B cell (primary cell): ENCODE measurements around the gene LRRC10B. TPM values are rescaled to one million over a fixed set of nuclear protein-coding genes. Genes with fewer than 3 reads are reported as not detected.

ENCODE experiments used
- ATAC-seq: fragments of 200-7000 bp; cut with Tn5 transposase; one replicate; pipeline ENCODE4 v1.10.0; 2021; ENCODE audit warnings: low read depth, mild to moderate bottlenecking, moderate number of reproducible peaks, moderate library complexity
- CTCF ChIA-PET: fragments of 350-600 bp; sonication (Branson Sonifier 250); formaldehyde crosslinking; loops from one replicate; lab custom pipeline; 2021; ENCODE audit warnings: antibody characterized with exemption, inconsistent platforms; lab: Charles Lee
- POLR2A ChIA-PET: fragments of 350-600 bp; sonication (Branson Sonifier 250); formaldehyde crosslinking; loops from one replicate; lab custom pipeline; 2021; ENCODE audit warnings: antibody characterized with exemption; lab: Charles Lee
- DNase-seq: peaks from one replicate; pipeline ENCODE4 v3.0.0; 2013
- H2AFZ ChIP-seq: 2 replicates; pipeline ENCODE4 v1.6.1; 2012; ENCODE audit warnings: mild to moderate bottlenecking, low read depth, low read length; ENCODE audit not compliant: insufficient read depth, poor library complexity, severe bottlenecking
- H3K27ac ChIP-seq, 2 donors: 1 replicate in 1 of 2; 2 replicates in 1 of 2; pipeline ENCODE4 v1.5.1; 2012 to 2013; ENCODE audit warnings: low read length in 2 of 2, mild to moderate bottlenecking in 2 of 2, moderate library complexity in 1 of 2
- H3K27me3 ChIP-seq, 4 experiments: fragments of 200-600 bp in 1 of 4; sonication (generic) in 1 of 4; replicated peaks in 1 of 4; 1 replicate in 2 of 4; 2 replicates in 2 of 4; pipeline versions ENCODE4 v1.6.1 to v1.7.0; 2013 to 2016; ENCODE audit warnings: low read length in 3 of 4, mild to moderate bottlenecking in 2 of 4, mixed read lengths in 1 of 4, moderate library complexity in 1 of 4; ENCODE audit not compliant: insufficient read depth in 4 of 4, control insufficient read depth in 3 of 4; ENCODE audit errors: control extremely low read depth in 1 of 4
- H3K36me3 ChIP-seq, 2 experiments: replicated peaks in 1 of 2; 1 replicate in 1 of 2; 2 replicates in 1 of 2; pipeline versions ENCODE4 v1.6.1 to v1.7.1; 2013; ENCODE audit warnings: low read length in 1 of 2; ENCODE audit not compliant: insufficient read depth in 2 of 2, control insufficient read depth in 1 of 2; ENCODE audit errors: control extremely low read depth in 1 of 2, extremely low read depth in 1 of 2
- H3K4me1 ChIP-seq, 2 donors: fragments of 200-600 bp in 1 of 2; sonication (generic) in 1 of 2; 1 replicate in 1 of 2; 2 replicates in 1 of 2; pipeline versions ENCODE4 v1.5.1 to v1.6.1; 2013 to 2017; ENCODE audit warnings: low read length in 2 of 2; ENCODE audit not compliant: control insufficient read depth in 2 of 2, insufficient read depth in 2 of 2
- H3K4me2 ChIP-seq: replicated peaks from 2 replicates; pipeline ENCODE3; 2012; ENCODE audit warnings: mild to moderate bottlenecking, low read depth, low read length; ENCODE audit not compliant: poor library complexity, severe bottlenecking
- H3K4me3 ChIP-seq, 5 experiments: fragments of 200-600 bp in 1 of 5; sonication (generic) in 1 of 5; 1 replicate in 3 of 5; 2 replicates in 2 of 5; pipeline versions ENCODE4 v1.5.1 to v1.7.0; 2011 to 2016; ENCODE audit warnings: low read length in 4 of 5, mild to moderate bottlenecking in 4 of 5, low read depth in 2 of 5, control low read depth in 1 of 5, moderate library complexity in 1 of 5; ENCODE audit not compliant: insufficient read depth in 1 of 5; ENCODE audit errors: control extremely low read depth in 1 of 5, extremely low read depth in 1 of 5
- H3K79me2 ChIP-seq: fragments of 200-600 bp; sonication (generic); one replicate; pipeline ENCODE4 v1.6.0; 2016; ENCODE audit warnings: low read length; ENCODE audit not compliant: control insufficient read depth, insufficient read depth
- H3K9ac ChIP-seq: fragments of 200-600 bp; sonication (generic); 2 replicates; pipeline ENCODE4 v1.6.1; 2017; ENCODE audit warnings: mild to moderate bottlenecking, low read length, moderate library complexity
- H3K9me3 ChIP-seq, 3 donors: one replicate each; pipeline versions ENCODE4 v1.6.1 to v1.7.1; 2013; ENCODE audit warnings: low read length in 2 of 3; ENCODE audit not compliant: control insufficient read depth in 2 of 3, insufficient read depth in 1 of 3; ENCODE audit errors: control extremely low read depth in 1 of 3
- H4K20me1 ChIP-seq: 2 replicates; pipeline ENCODE4 v1.6.0; 2012; ENCODE audit warnings: mild to moderate bottlenecking, low read length; ENCODE audit not compliant: insufficient read depth, control insufficient read depth, poor library complexity, severe bottlenecking
- H3K27ac Mint-ChIP-seq: one replicate; pipeline ENCODE4 v1.8.0; 2021; ENCODE audit warnings: mixed read lengths
- H3K27me3 Mint-ChIP-seq: one replicate; pipeline ENCODE4 v1.8.0; 2021; ENCODE audit warnings: mixed read lengths
- H3K4me1 Mint-ChIP-seq: one replicate; pipeline ENCODE4 v1.8.0; 2021; ENCODE audit warnings: mixed read lengths
- H3K4me3 Mint-ChIP-seq: one replicate; pipeline ENCODE4 v1.8.0; 2021; ENCODE audit warnings: mixed read lengths
- H3K9me3 Mint-ChIP-seq: one replicate; pipeline ENCODE4 v1.8.0; 2022; ENCODE audit warnings: mixed read lengths; ENCODE audit not compliant: insufficient read depth
- CTCF ChIP-seq: fragments of 200-600 bp; IDR thresholded peaks from one replicate; pipeline ENCODE4 v1.8.0; 2022; ENCODE audit warnings: antibody characterized with exemption, mild to moderate bottlenecking
- EZH2 ChIP-seq: IDR thresholded peaks from 2 replicates; pipeline ENCODE4 v1.6.1; 2012; ENCODE audit warnings: borderline replicate concordance, low read depth, mild to moderate bottlenecking, moderate library complexity, low read length; ENCODE audit not compliant: insufficient read depth, poor library complexity, severe bottlenecking
- WGBS: methylation state at CpG from one replicate; pipeline ENCODE4 v1.1.5; 2013; ENCODE audit warnings: missing lambda C conversion rate; ENCODE audit not compliant: insufficient coverage; 5-methylcytosine and 5-hydroxymethylcytosine counted together
- intact Hi-C: fragments of 100-400 bp; cut with micrococcal nuclease; formaldehyde crosslinking; loops from one replicate; pipeline ENCODE4 v1.10.0; 2022
- polyA plus RNA-seq: library from polyadenylated mRNA; depleted of rRNA; stranded (reverse); fragments of >200 nt; gene quantifications from 2 replicates; pipeline ENCODE4 v1.2.3, GENCODE V29; 2012
- total RNA-seq, 2 donors: library from RNA; stranded (reverse); fragments of 120-200 nt in 1 of 2; gene quantifications; 1 replicate in 1 of 2; 2 replicates in 1 of 2; pipeline versions ENCODE4 v1.2.3 to v1.2.4, GENCODE V29; 2013 to 2022

Gene LRRC10B
- total and polyA plus RNA-seq, 2 donors (not counting 1 experiment from before 2014, with no cell fraction given) = 0.15 TPM; not detected in 1

- Histone ChIP-seq H3K4me1 (peaks cover 17% of the 10 kb centered on the region in 2 donors), H3K9ac (no peak overlapping the region), H3K9me3 (peaks cover 0 to 9% (median 0%) of the 10 kb centered on the region in 3 donors), H3K27me3 (peaks cover 0 to 56% (median 17%) of the 10 kb centered on the region in 4 experiments), H3K79me2 (no peaks in the 10 kb centered on the region), H4K20me1 (no peaks in the 10 kb centered on the region), H3K4me3 (no peak overlapping the region), H2AFZ (no peak overlapping the region), H3K36me3 (no peaks in the 10 kb centered on the region), H3K4me2 (peak overlapping the region; percentile 83), H3K27ac (no peak overlapping the region)
- TF ChIP-seq CTCF (no peak), EZH2 (no peak)
- peaks cover 49% of the 10 kb centered on the region for H3K27me3 Mint-ChIP-seq
- H3K9me3 Mint-ChIP-seq = no peaks in the 10 kb centered on the region
- H3K4me3 Mint-ChIP-seq = peak overlapping the region; percentile 59
- ATAC-seq (no peak), DNase-seq (no peak)
- H3K27ac Mint-ChIP-seq = no peak overlapping the region
- 89% methylated on average over 3 of the region's 16 CpGs for WGBS
- ChIA-PET POLR2A (no interaction called here), CTCF (no interaction called here)
- intact Hi-C loops = no loop called here
- peaks cover 12% of the 10 kb centered on the region for H3K4me1 Mint-ChIP-seq
These were observed 1.8 kb downstream of the LRRC10B start for GRCh38 chr11:61510166-61510919.

- DNase-seq (no peak), ATAC-seq (no peak)
- no peak for TF ChIP-seq CTCF
- TF ChIP-seq EZH2 = no peak
- CTCF ChIA-PET = interaction anchor here (1.4 kb wide), 1 partner anchor 33 kb away, joined by 3 read pairs; no protein-coding TSS in a partner anchor
- peak overlapping the region; percentile 48 for H3K4me3 Mint-ChIP-seq
- no peak overlapping the region for H3K27ac Mint-ChIP-seq
- no peak overlapping the region for H3K27ac ChIP-seq
- H3K4me1 ChIP-seq = peaks cover 17% of the 10 kb centered on the region in 2 donors
- POLR2A ChIA-PET = no interaction called here
- no peaks in the 10 kb centered on the region for H3K9me3 Mint-ChIP-seq
- H3K9me3 ChIP-seq = peaks cover 0 to 9% (median 0%) of the 10 kb centered on the region in 3 donors
- H3K9ac ChIP-seq = no peak overlapping the region
- H3K27me3 ChIP-seq = peaks cover 0 to 58% (median 17%) of the 10 kb centered on the region in 4 experiments
- peaks cover 12% of the 10 kb centered on the region for H3K4me1 Mint-ChIP-seq
- H3K4me2 ChIP-seq = no peak overlapping the region
- no peaks in the 10 kb centered on the region for H3K36me3 ChIP-seq
- H3K27me3 Mint-ChIP-seq = peaks cover 49% of the 10 kb centered on the region
- WGBS = 92% methylated on average over 12 of the region's 14 CpGs
- H3K4me3 ChIP-seq = no peak overlapping the region
- intact Hi-C loops = no loop called here
- no peak overlapping the region for H2AFZ ChIP-seq
- H4K20me1 ChIP-seq = no peaks in the 10 kb centered on the region
- no peaks in the 10 kb centered on the region for H3K79me2 ChIP-seq
These were observed 2.4 kb downstream of the LRRC10B start for GRCh38 chr11:61510974-61511373.
